CD1c-positive myeloid dendritic cell (primary cell): Measurements from ENCODE around the gene FBXL4.

Source experiments
- DNase-seq: peaks from one replicate; pipeline ENCODE4 v3.0.0-alpha.2; 2016; ENCODE audit errors: extremely low spot score

Gene FBXL4

GRCh38 chr6:98947411-98948292 is at the start of gene FBXL4:
Gene FBXL4 (minus strand): TSS chr6:98947946. CDS start chr6:98926988, 20,958 bp downstream.
- DNase-seq = peak; percentile 92

- no peak for DNase-seq
Measured at GRCh38 chr6:98995116-98995515, 47.4 kb upstream of the FBXL4 start.

DNA sequence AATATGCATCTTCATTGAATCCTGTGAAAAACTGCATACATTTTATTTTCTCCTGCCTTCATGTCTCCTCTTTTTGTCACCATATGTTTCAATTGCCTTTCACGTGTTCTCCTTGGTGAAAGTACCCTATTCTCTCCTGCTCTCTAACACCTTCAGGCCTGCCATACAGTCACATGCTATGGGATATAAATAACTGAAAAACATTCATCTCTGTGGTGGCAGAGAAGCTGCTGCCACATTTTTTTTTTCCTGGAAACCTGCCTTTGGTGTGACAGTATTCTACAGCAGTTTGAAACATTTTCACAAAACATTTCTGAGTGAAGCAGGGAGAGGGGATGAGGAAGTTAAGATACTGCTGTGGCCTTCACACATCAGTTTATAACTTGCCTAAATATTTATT is 44.8 kb upstream of the FBXL4 start:
- no peak for DNase-seq

DNA sequence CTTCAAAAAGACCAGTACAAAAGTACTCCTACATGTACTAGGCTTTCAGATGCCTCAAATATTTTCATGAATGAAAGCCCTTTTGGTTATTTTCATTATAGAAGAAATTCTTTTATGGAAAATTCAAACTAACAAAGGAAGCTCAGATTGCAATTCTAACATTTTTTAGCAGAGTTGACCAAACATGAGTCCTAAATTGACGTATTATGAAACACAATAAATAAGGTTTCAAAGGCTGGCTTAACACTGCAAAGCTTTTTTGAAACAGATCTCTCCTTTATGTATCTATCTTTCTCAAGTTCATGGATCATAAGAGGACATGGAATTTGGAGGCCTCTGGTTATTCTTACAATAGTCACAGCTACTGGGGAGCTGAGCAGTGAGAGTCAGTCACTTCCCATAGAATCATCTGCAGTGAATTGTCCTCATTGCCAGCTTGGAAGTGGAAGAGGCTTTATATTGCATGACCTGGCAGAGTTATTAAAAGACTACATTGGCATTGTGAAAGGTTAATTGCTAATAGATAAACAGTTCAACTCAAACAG is 38.4 kb upstream of the FBXL4 start:
- no peak for DNase-seq

DNA sequence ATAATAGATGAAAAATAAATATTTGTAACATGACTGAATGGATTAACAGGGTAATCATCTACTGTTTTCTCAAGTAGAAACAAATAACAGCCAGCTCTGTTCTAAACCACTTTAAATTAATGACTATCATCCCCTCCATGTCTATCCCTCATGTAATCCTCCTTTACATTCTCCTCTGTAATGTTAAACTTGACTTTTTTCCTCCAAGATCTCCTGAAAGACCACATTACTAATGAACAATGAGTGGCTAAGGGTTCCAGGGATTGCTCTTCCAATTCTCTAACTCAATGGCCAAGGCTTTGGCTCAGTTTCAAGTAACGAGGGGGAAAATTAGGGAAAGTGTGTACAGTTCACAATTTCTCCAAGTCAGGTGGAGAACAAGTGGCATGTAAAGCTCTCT is 37.6 kb upstream of the FBXL4 start:
- DNase-seq = no peak

- DNase-seq = no peak
Measured at GRCh38 chr6:98984121-98984520, 36.4 kb upstream of the FBXL4 start.

GRCh38 chr6:98981473-98981872 is 33.7 kb upstream of the FBXL4 start:
- no peak for DNase-seq

DNA sequence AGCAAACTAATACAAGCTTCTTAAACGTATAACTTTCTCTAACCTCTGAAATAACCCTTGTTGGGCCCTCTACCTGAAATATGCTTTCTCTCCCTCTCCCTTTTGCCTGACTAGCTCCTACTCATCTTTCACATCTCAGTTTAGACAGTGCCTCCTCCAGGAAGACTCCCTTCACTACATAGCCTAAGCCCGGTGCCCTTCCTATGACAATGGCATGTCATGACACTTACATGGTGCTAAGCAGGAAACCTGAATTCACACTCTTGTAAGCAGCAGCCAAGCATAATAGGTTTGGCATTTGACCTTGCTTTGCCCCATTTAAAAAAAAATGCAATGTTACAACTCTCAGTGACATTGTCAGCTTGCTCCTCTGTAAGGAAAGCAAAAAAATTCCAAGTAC is 33.1 kb upstream of the FBXL4 start:
- DNase-seq = no peak

DNA sequence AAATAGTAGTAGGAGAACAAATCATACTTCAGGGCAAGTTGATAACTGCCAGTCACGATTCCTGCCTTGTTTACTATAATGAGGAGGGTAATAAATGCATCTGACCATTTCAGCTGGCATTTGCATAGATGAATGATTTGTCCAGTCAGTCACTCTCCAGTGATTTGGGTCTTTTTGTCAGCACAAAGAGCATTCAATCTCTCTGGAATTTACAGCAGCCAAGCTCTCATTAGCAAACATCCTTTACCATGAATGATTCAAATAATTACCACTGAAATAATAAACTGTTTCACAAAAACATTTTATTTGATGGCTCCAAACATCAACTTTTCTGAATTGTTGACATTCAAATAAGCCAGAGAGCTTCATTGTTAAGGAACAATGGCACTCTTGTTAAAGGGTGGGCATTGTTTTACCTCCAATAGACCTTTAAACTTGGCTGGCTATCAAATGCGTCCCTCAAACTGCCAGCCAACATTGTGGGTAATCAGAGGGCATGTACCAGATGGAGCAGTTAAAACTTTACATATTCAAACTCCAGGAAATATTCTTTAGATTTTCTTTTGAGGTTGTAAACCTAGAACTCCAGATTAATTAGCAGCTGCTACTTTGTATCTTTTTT is 30.0 kb upstream of the FBXL4 start:
- DNase-seq = no peak

- DNase-seq = no peak
Measured at GRCh38 chr6:98976674-98977385, 29.1 kb upstream of the FBXL4 start.

- DNase-seq = no peak
Measured at GRCh38 chr6:98975421-98975820, 27.7 kb upstream of the FBXL4 start.

DNA sequence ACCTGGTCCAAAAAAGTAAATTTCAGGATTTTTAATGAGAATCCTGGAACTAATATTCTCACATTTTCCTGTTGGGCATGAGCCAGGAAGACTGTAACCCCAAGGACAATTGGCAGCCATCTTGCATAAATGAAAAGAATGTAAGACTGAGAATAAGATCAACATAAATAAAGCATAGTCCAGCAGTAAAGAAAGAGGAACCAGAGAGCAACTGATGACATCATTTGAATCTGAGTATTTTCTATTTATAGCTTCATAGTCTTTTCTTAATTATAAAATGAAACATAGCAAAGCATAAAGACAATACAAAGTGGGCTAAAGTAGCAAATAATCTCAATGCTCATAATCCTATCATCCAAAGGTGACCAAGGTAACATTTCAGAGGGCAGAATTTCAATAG is 26.6 kb upstream of the FBXL4 start:
- peak; percentile 21 for DNase-seq

DNA sequence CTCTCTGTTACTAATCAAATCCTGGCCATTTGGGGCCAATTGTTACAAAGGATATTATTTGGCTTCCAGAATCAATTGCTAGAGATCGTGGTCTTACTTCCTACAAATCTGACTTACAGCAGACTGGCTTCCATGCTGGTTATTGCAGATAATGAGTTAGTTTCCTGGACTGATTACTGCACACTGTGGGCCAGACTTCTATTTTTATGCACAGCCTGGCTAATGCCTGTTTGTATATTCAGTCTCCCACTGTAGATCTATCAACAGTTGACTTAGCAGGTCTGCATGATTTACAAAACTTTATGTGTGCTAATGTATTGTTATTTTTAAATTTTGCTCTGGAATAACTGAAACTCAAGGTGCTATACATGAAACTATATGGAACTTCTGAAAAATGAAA is 25.8 kb upstream of the FBXL4 start:
- DNase-seq = no peak

DNA sequence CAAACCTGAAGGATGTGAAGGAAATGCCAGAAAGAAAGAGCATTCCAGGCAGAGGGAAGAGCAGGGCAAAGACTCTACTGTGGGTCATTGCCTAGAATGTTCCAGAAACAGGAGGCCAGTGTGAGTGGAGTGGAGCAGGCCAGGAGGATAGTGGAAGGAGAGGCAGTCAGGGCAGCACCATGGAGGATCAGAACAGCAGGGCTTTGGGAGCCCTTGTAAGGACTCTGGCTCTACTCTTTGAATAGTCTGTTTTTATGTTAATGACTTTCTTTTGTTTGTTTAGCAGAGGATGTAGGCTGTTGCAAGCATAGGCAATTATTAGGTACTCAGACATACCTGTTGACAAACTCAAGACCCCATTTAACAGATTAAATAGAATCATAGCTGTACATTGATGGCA is 23.6 kb upstream of the FBXL4 start:
- DNase-seq = no peak

- no peak for DNase-seq
Measured at GRCh38 chr6:98970469-98970868, 22.7 kb upstream of the FBXL4 start.

DNA sequence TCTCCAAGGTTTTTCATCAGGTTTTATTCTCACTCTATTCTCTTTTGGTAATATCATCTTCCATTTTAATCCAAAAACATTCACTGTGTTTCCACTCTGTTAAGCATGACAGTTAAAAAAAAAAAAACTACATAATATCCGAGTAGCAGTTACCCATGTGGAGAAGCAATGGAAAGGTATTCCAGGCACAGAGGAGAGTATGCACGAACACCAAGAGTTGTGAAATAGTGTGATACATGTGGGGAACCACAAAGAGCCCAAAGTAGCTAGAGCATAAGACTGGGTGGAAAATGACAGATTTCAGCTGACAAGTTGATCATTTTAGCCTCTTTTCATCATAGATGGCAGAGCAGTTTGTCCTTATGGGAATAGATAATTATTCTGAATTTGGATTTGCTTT is 19.9 kb upstream of the FBXL4 start:
- no peak for DNase-seq

- no peak for DNase-seq
Measured at GRCh38 chr6:98959631-98960030, 11.9 kb upstream of the FBXL4 start.

DNA sequence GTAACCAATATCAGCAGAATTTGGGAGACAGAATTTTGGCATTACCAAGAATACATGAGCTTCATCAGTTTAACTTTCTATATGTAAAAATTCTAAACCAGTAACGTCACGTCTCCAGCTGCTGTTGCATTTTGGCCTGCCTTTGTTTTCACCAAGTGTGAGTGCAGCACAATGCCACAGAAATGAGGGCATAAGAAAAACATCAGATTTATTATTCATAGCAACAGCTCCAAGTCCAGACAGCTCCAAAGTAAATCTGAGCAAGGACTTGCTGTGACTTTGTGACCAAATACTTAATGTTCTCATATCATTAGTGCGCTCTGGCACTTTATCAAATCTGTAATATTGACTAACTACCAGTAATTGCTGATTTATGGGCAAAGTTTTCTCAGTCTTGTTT is 11.0 kb upstream of the FBXL4 start:
- no peak for DNase-seq

DNA sequence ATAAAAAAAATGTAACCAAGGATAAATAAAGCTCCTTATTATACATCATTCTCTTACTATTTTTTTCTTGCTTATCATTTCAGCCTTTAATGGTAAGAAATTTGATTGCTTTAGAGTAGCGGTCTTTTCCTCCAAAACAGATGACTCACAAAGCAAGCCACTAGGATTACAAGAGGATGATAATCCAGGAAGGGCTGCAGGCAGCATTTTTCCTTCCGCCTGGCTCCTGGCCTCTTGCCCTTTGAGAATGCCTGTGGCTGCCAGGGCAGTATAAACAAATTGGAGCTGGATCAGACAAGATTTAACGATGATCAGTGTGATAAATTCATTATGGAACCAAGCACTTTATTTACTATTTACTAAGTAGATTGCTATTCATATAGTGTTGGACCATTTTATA is 9.7 kb upstream of the FBXL4 start:
- no peak for DNase-seq

DNA sequence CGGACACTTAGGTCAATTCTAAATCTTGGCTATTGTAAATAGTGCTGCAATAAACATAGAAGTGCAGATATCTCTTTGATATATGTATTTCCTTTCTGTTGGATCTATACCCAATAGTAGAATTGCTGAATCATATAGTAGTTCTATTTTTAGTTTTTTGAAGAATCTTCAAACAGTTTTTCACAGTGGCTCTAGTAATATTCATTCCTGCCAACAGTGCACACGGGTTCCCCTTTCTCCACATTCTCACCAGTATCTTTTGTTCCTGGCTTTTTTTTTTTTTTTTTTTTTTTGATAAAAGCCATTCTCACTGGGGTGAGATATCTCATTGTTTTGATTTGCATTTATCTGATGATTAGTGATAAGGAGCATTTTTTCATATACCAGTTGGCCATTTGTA is 1.8 kb upstream of the FBXL4 start:
- no peak for DNase-seq

DNA sequence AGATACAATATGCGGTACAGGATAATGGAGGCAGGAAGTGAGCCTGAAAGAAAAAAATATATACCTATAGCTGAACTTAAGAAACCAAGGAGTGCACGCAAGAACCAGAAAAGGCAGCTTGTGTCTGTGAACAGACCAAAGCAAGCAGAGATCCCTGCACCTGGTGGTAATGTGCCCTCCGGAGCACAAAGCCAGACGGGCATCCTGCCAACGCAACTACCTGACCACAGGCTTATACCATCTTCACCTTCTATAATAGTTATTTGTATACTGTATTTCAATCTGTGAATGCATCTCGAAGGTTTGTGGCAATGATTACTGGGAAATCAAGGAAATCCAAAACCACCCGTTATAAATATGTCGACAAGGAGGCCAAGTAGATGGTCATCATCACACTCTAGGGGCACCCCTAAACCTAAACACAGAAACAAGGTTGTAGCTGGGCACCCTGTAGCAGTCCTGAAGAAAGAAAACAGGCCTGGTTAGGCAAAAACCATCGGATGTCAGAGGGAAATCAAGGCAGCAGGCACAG is 801 bp downstream of the FBXL4 start:
- no peak for DNase-seq

- no peak for DNase-seq
Measured at GRCh38 chr6:98946266-98946878, 1.4 kb downstream of the FBXL4 start.
